ENCODE measurements around the gene SETD2.

- TF ChIP-seq SETDB1 (IDR thresholded peaks at IDR 0.05; ENCODE audit: low read length) = no peak
- TF ChIP-seq STAT5B (CRISPR knock-in tag; IDR thresholded peaks at IDR 0.05) = no peak
- TF ChIP-seq ZNF124 (CRISPR knock-in tag; IDR thresholded peaks at IDR 0.05) = no peak
- no peak for TF ChIP-seq MAZ (CRISPR knock-in tag; conservative IDR thresholded peaks at IDR 0.05 in 1 of 2, IDR thresholded peaks at IDR 0.05 in 1 of 2)
- no peak for TF ChIP-seq POLR2A (conservative IDR thresholded peaks at IDR 0.05)
Observed at GRCh38 chr3:46998852-46999515, 164.9 kb downstream of the SETD2 start.
